Adrenal gland (tissue), 12 donors: ENCODE results near the gene CISH. TPM values are rescaled to one million over a fixed set of nuclear protein-coding genes. Genes with fewer than 3 reads are reported as not detected.

ENCODE experiments used
- DNase-seq, 7 donors: peaks; one replicate each; pipeline ENCODE4 v3.0.0-alpha.2; 2019 to 2020
- H3K27ac ChIP-seq, 5 donors: fragments of 200-600 bp; sonication (generic) in 4 of 5; 1 replicate in 3 of 5; 2 replicates in 2 of 5; pipeline versions ENCODE4 v1.5.1 to v1.8.0; 2016 to 2020; ENCODE audit warnings: mild to moderate bottlenecking in 1 of 5
- H3K27me3 ChIP-seq: fragments of 200-600 bp; 2 replicates; pipeline ENCODE4 v1.8.0; 2021
- H3K36me3 ChIP-seq, 2 donors: fragments of 200-600 bp; replicated peaks in 1 of 2; 1 replicate in 1 of 2; 2 replicates in 1 of 2; pipeline versions ENCODE4 v1.5.1 to v1.8.0; 2018 to 2022
- H3K4me1 ChIP-seq, 2 donors: fragments of 200-600 bp; replicated peaks in 1 of 2; 1 replicate in 1 of 2; 2 replicates in 1 of 2; pipeline versions ENCODE4 v1.5.1 to v1.8.0; 2018 to 2021
- H3K4me3 ChIP-seq, 4 donors: fragments of 200-600 bp; sonication (generic) in 3 of 4; one replicate each; pipeline ENCODE4 v1.5.1; 2016 to 2018
- H3K9me3 ChIP-seq, 3 donors: fragments of 200-600 bp; sonication (generic) in 1 of 3; replicated peaks in 1 of 3; 1 replicate in 2 of 3; 2 replicates in 1 of 3; pipeline versions ENCODE4 v1.5.1 to v1.8.0; 2016 to 2021
- CTCF ChIP-seq, 6 experiments: fragments of 450-650 bp in 4 of 6; fragments of 200-600 bp in 2 of 6; sonication (generic) in 1 of 6; IDR thresholded peaks; 1 replicate in 5 of 6; 2 replicates in 1 of 6; pipeline versions ENCODE4 v1.5.1 to v1.8.0; 2016 to 2021; ENCODE audit warnings: antibody characterized with exemption in 6 of 6, mild to moderate bottlenecking in 2 of 6, moderate library complexity in 1 of 6
- POLR2A ChIP-seq, 2 donors: fragments of 450-650 bp; IDR thresholded peaks; one replicate each; pipeline ENCODE4 v1.6.1; 2017; ENCODE audit warnings: antibody characterized with exemption in 2 of 2, mild to moderate bottlenecking in 2 of 2, moderate library complexity in 1 of 2
- WGBS, 4 donors: extraction: QIAGEN DNeasy Blood & Tissue Kit in 2 of 4; methylation state at CpG; one replicate each; pipeline versions ENCODE4 v1.1.5 to v1.1.7; 2013 to 2017; 5-methylcytosine and 5-hydroxymethylcytosine counted together
- intact Hi-C, 2 donors: fragments of 100-400 bp; cut with DNase I; formaldehyde crosslinking; loops; one replicate each; pipeline versions ENCODE4 v1.14.1 to v1.15.0; 2022 to 2023
- polyA plus RNA-seq, 3 donors: library from polyadenylated mRNA; stranded (reverse); fragments of 200-250 nt in 2 of 3; fragments of 350-450 nt in 1 of 3; fragmentation: Illumina TruSeq in 1 of 3; extraction: RNeasy Lipid Tissue Mini Kit (QIAGEN cat#74804) in 1 of 3; gene quantifications; one replicate each; pipeline ENCODE4 v1.2.3, GENCODE V29; 2013 to 2014
- total RNA-seq, 9 donors: library from RNA; depleted of rRNA in 4 of 9; stranded (reverse); fragments of >200 nt in 4 of 9; fragments of 120-200 nt in 1 of 9; fragmentation: NEBNext Ultra II Directional in 1 of 9; extraction: Animal tissue kit (Norgen Biotek cat#: 25700) in 1 of 9; gene quantifications; one replicate each; pipeline versions ENCODE4 v1.1.0 to v1.2.4, GENCODE V29; 2013 to 2023
- donor health status: healthy with polysubstance abuse.
- donor health status: Bipolar disorder and iron deficiency.
- donor health status: DM: yes; HTN: yes; CAD: no.
- donor health status: DM: no; HTN: no; CAD: no.
- donor health status: DM: no; HTN: no; CAD: no.
- donor health status: DM: yes; HTN: yes; CAD: no.

CISH gene
- total and polyA plus RNA-seq, 12 donors = 1.8 to 12.6 (median 5.1) TPM

GRCh38 chr3:50648313-50648712, 36.7 kb upstream of the CISH start:
- intact Hi-C loops = no loop called here
- Histone ChIP-seq H3K36me3 (peaks cover 0 to 44% of the 10 kb centered on the region in 2 donors), H3K27ac (peak overlapping the region in 2 of 5 donors; percentile 4 to 60), H3K9me3 (no peaks in the 10 kb centered on the region), H3K4me1 (peaks cover 12 to 23% of the 10 kb centered on the region in 2 donors), H3K4me3 (no peak overlapping the region), H3K27me3 (no peaks in the 10 kb centered on the region)
- peak; percentile 52 to 80 (median 68) for DNase-seq
- TF ChIP-seq POLR2A (IDR thresholded peaks at IDR 0.05) (no peak), CTCF (IDR thresholded peaks at IDR 0.05) (no peak)
- 47 to 63% (median 57%) methylated on average over 4 to 6 of the region's 6 CpGs for WGBS, 4 donors

GRCh38 chr3:50645378-50645777, 33.8 kb upstream of the CISH start:
- TF ChIP-seq CTCF (IDR thresholded peaks at IDR 0.05) (no peak), POLR2A (IDR thresholded peaks at IDR 0.05) (no peak)
- Histone ChIP-seq H3K27ac (no peak overlapping the region), H3K9me3 (no peaks in the 10 kb centered on the region), H3K27me3 (no peaks in the 10 kb centered on the region), H3K4me3 (no peak overlapping the region), H3K4me1 (peaks cover 12 to 23% of the 10 kb centered on the region in 2 donors), H3K36me3 (peaks cover 0 to 67% of the 10 kb centered on the region in 2 donors)
- intact Hi-C loops = no loop called here
- WGBS, 4 donors = 85 to 100% (median 92%) methylated on average over 2 of the region's 2 CpGs
- no peak for DNase-seq

GRCh38 chr3:50644561-50644960, 33.0 kb upstream of the CISH start:
- TF ChIP-seq CTCF (IDR thresholded peaks at IDR 0.05) = no peak
- TF ChIP-seq POLR2A (IDR thresholded peaks at IDR 0.05) = no peak
- Histone ChIP-seq H3K9me3 (no peaks in the 10 kb centered on the region), H3K4me1 (peaks cover 11 to 18% of the 10 kb centered on the region in 2 donors), H3K4me3 (no peak overlapping the region), H3K27me3 (no peaks in the 10 kb centered on the region), H3K27ac (no peak overlapping the region), H3K36me3 (peaks cover 0 to 67% of the 10 kb centered on the region in 2 donors)
- intact Hi-C loops = no loop called here
- WGBS, 4 donors = 70 to 75% (median 73%) methylated on average over 7 of the region's 7 CpGs
- DNase-seq = no peak

GRCh38 chr3:50642382-50642781, 30.8 kb upstream of the CISH start:
- WGBS, 4 donors = 74 to 100% (median 94%) methylated on average over 1 of the region's 1 CpG
- Histone ChIP-seq H3K4me1 (no peaks in the 10 kb centered on the region), H3K36me3 (peaks cover 0 to 59% of the 10 kb centered on the region in 2 donors), H3K4me3 (no peak overlapping the region), H3K27me3 (no peaks in the 10 kb centered on the region), H3K9me3 (no peaks in the 10 kb centered on the region), H3K27ac (no peak overlapping the region)
- TF ChIP-seq POLR2A (IDR thresholded peaks at IDR 0.05) = no peak
- DNase-seq = no peak
- intact Hi-C loops = no loop called here

GRCh38 chr3:50639055-50639494, 27.5 kb upstream of the CISH start:
- DNase-seq = no peak
- H3K27me3 ChIP-seq = no peaks in the 10 kb centered on the region
- 74 to 89% (median 82%) methylated on average over 6 of the region's 6 CpGs for WGBS, 4 donors
- intact Hi-C loops = no loop called here
- no peak for TF ChIP-seq POLR2A (IDR thresholded peaks at IDR 0.05)
- TF ChIP-seq CTCF (IDR thresholded peaks at IDR 0.05) = no peak
- H3K36me3 ChIP-seq = peaks cover 0 to 31% of the 10 kb centered on the region in 2 donors
- no peaks in the 10 kb centered on the region for H3K9me3 ChIP-seq
- no peaks in the 10 kb centered on the region for H3K4me1 ChIP-seq
- no peak overlapping the region for H3K27ac ChIP-seq
- no peak overlapping the region for H3K4me3 ChIP-seq
